Fibroblast of lung (primary cell): ENCODE measurements around the gene CDYL.

Experiments
- EZH2 ChIP-seq: IDR thresholded peaks from 2 replicates; pipeline ENCODE4 v1.5.1; 2012; ENCODE audit warnings: low read length, control low read depth, mild to moderate bottlenecking; ENCODE audit errors: missing control alignments
- TF ChIP-seq, protein P1 (sequence below), 2 donors: IDR thresholded peaks in 1 of 2; conservative IDR thresholded peaks in 1 of 2; 1 replicate in 1 of 2; 2 replicates in 1 of 2; pipeline ENCODE4 v1.5.1; 2011 to 2012; ENCODE audit warnings: low read length in 2 of 2, control low read depth in 1 of 2, inconsistent platforms in 1 of 2, low read depth in 1 of 2, mild to moderate bottlenecking in 1 of 2

DNA sequence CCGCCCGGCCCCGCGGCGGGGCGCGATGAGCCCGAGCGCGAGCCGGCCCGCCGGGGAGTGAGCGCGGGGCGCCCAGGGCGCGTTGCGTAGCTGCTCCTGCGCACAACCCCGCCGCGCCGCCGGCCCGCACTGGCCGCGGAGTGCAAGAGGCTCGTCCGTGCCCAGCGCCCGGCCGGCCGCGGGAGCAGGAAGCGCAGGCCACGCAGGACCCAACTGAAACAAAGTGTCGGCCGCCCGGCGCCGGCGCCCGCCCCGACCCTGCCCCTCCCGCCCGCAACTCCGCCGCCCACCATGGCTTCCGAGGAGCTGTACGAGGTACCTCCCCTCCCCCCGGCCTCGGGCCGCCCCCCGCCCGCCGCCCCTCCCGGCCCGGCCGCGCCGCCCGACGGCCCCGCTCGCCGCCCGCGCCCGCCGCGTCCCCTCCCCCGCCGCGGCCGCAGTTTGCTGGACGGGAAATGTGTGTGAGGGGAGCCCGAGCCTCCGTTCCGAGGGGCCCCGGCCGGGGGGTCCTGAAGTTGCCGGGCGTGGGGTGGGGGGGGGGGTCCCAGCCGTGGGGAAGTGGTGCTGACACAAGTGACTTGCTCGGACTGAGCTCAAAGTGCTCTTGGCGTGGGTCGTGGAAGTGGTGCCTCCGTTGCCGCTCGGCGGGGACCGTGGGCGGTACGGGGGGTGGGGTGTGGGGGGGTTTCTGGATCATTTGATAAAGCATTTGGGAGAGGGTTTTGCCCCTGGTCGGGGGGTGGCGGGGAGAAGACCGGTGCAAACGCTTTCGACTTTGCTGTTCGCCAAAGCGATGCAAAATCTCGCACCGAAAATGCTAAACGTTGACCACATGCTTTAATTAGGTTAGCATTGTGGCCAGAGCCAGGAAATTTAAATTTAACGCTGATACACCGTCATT, 539 bp downstream of the CDYL start:
- TF ChIP-seq, protein P1, sequence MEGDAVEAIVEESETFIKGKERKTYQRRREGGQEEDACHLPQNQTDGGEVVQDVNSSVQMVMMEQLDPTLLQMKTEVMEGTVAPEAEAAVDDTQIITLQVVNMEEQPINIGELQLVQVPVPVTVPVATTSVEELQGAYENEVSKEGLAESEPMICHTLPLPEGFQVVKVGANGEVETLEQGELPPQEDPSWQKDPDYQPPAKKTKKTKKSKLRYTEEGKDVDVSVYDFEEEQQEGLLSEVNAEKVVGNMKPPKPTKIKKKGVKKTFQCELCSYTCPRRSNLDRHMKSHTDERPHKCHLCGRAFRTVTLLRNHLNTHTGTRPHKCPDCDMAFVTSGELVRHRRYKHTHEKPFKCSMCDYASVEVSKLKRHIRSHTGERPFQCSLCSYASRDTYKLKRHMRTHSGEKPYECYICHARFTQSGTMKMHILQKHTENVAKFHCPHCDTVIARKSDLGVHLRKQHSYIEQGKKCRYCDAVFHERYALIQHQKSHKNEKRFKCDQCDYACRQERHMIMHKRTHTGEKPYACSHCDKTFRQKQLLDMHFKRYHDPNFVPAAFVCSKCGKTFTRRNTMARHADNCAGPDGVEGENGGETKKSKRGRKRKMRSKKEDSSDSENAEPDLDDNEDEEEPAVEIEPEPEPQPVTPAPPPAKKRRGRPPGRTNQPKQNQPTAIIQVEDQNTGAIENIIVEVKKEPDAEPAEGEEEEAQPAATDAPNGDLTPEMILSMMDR (conservative IDR thresholded peaks at IDR 0.05 in 1 of 2, IDR thresholded peaks at IDR 0.05 in 1 of 2; ENCODE audit: low read depth in 1 of 2, low read length in 2 of 2), result no peak
- TF ChIP-seq EZH2, result no peak
